Measurements from ENCODE around the gene RNU6-8. TPM values are rescaled to one million over a fixed set of nuclear protein-coding genes. Genes with fewer than 3 reads are reported as not detected.
A peak's percentile ranks its signal among the peaks of the same experiment; 100 is the strongest.

The RNU6-8 gene
- polyA plus RNA-seq, 6 donors from 2014 or later, result not detected

DNA sequence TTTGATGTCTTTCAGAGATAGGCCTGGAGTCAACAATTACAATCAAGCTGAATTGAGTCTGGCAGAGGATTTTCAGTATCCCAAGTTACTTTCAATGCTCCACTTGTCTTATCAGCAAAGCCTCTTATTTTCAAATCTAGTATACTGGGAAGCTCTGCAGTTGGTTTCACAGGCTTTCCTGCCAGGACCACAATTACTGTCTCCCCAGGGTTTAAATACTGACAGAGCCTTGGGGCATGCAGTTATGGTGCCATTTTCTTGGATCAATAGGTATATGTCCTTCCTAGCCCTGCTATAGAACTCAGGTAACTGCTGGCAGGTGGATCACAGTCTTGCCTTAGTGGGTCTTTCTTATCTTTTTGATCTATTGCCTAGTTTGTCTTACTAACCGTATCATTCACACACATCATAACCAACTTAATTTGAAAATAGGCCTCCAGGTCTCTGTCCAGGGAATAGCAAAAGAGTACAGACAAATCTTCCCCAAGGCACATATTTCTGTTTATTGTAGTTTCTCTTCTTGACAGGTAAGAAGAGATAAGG, 22.4 kb upstream of the RNU6-8 start:
- Mint-ChIP-seq H3K27me3 (peaks cover 0 to 19% (median 11%) of the 10 kb centered on the region in 3 donors), H3K36me3 (no peaks in the 10 kb centered on the region), H3K27ac (no peak overlapping the region), H3K9me3 (no peaks in the 10 kb centered on the region), H3K4me3 (no peak overlapping the region), H3K4me1 (no peaks in the 10 kb centered on the region)
- DNase-seq (no peak), ATAC-seq (ENCODE audit: low read depth in 2 of 2) (no peak)

- Mint-ChIP-seq H3K27ac (no peak overlapping the region), H3K9me3 (no peaks in the 10 kb centered on the region)
- no peak for DNase-seq
These were observed 21.8 kb upstream of the RNU6-8 start for GRCh38 chr14:32224737-32225377.

DNA sequence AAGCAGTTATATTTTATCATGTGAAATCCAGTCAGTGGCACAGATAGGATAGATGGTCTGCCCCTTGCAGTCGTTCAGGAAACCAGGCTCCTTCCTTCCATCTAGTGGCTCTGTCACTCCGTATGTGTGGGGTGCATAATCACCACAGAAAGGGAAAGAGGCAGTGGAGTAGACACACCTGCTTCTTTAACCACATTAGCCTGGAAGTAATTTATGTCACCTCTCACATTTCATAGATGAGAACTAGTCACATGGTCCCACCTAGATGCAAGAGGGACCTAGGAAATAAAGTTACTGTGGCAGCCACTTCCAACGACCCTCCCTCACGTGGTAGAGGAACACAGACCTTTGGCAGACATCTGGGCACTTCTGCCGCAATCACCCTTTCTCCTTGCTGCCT, 14.2 kb upstream of the RNU6-8 start:
- peak overlapping the region in 2 of 6 donors; percentile 16 to 59 for H3K27ac Mint-ChIP-seq
- H3K4me3 Mint-ChIP-seq, result no peak overlapping the region
- H3K36me3 Mint-ChIP-seq, result no peaks in the 10 kb centered on the region
- DNase-seq, result no peak
- ATAC-seq (ENCODE audit: low read depth in 2 of 2), result no peak
- H3K4me1 Mint-ChIP-seq, result no peaks in the 10 kb centered on the region
- peaks cover 4 to 28% (median 10%) of the 10 kb centered on the region in 3 donors for H3K27me3 Mint-ChIP-seq
- peaks cover 0 to 4% (median 0%) of the 10 kb centered on the region in 7 donors for H3K9me3 Mint-ChIP-seq

More at GRCh38 chr14:32224737-32225377, 21.8 kb upstream of the RNU6-8 start:
- peak; percentile 48 to 52 for ATAC-seq (ENCODE audit: low read depth in 2 of 2)
- H3K36me3 Mint-ChIP-seq, result no peaks in the 10 kb centered on the region
- H3K4me3 Mint-ChIP-seq, result no peak overlapping the region
- H3K27me3 Mint-ChIP-seq, result peaks cover 0 to 19% (median 11%) of the 10 kb centered on the region in 3 donors
- no peaks in the 10 kb centered on the region for H3K4me1 Mint-ChIP-seq

- peaks cover 0 to 4% (median 0%) of the 10 kb centered on the region in 7 donors for H3K9me3 Mint-ChIP-seq
- DNase-seq, result no peak
- no peak for ATAC-seq (ENCODE audit: low read depth in 2 of 2)
- H3K4me3 Mint-ChIP-seq, result no peak overlapping the region
- peaks cover 4 to 8% (median 4%) of the 10 kb centered on the region in 3 donors for H3K27me3 Mint-ChIP-seq
- H3K27ac Mint-ChIP-seq, result peak overlapping the region in 1 of 6 donors; percentile 89
- H3K4me1 Mint-ChIP-seq, result no peaks in the 10 kb centered on the region
- H3K36me3 Mint-ChIP-seq, result no peaks in the 10 kb centered on the region
These were observed 9.8 kb upstream of the RNU6-8 start for GRCh38 chr14:32212833-32213232.

DNA sequence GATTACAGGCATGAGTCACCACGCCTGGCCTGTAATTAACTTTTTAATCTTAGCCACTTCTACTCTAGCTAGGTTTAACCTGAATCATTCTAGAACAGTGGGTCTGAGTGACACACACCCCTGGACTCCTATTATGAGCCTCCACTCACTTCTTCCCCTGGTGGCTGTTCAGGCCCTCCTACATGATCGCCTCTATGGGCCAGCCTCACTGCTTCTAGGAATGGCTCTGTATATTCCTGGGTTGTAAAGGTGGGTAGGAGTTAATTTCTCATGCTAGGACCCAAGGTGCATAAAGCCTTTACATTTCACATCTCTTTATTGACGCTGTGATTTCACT, 8.0 kb upstream of the RNU6-8 start:
- peaks cover 4 to 8% (median 4%) of the 10 kb centered on the region in 3 donors for H3K27me3 Mint-ChIP-seq
- no peak overlapping the region for H3K4me3 Mint-ChIP-seq
- H3K9me3 Mint-ChIP-seq, result no peaks in the 10 kb centered on the region
- no peak overlapping the region for H3K27ac Mint-ChIP-seq
- peaks cover 0 to 5% (median 3%) of the 10 kb centered on the region in 3 donors for H3K4me1 Mint-ChIP-seq
- no peak for DNase-seq
- no peak for ATAC-seq (ENCODE audit: low read depth in 2 of 2)
- H3K36me3 Mint-ChIP-seq, result no peaks in the 10 kb centered on the region

- no peak for ATAC-seq (ENCODE audit: low read depth in 2 of 2)
- H3K36me3 Mint-ChIP-seq, result no peaks in the 10 kb centered on the region
- no peak overlapping the region for H3K27ac Mint-ChIP-seq
These were observed 6.4 kb upstream of the RNU6-8 start for GRCh38 chr14:32209471-32209870.

GRCh38 chr14:32208490-32208889, 5.4 kb upstream of the RNU6-8 start:
- Mint-ChIP-seq H3K4me1 (peaks cover 9 to 11% (median 11%) of the 10 kb centered on the region in 3 donors), H3K27me3 (peaks cover 0 to 8% (median 4%) of the 10 kb centered on the region in 3 donors), H3K4me3 (no peak overlapping the region), H3K36me3 (no peaks in the 10 kb centered on the region), H3K27ac (no peak overlapping the region), H3K9me3 (no peaks in the 10 kb centered on the region)
- DNase-seq (no peak), ATAC-seq (ENCODE audit: low read depth in 2 of 2) (no peak)

More at GRCh38 chr14:32209471-32209870, 6.4 kb upstream of the RNU6-8 start:
- no peak overlapping the region for H3K4me3 Mint-ChIP-seq
- no peaks in the 10 kb centered on the region for H3K9me3 Mint-ChIP-seq
- DNase-seq, result no peak
- peaks cover under 1 to 5% (median 4%) of the 10 kb centered on the region in 3 donors for H3K4me1 Mint-ChIP-seq
- peaks cover 4 to 8% (median 4%) of the 10 kb centered on the region in 3 donors for H3K27me3 Mint-ChIP-seq

GRCh38 chr14:32206552-32206951, 3.5 kb upstream of the RNU6-8 start:
- Mint-ChIP-seq H3K4me3 (peak overlapping the region in 2 of 8 donors; percentile 0 to 72), H3K9me3 (peaks cover 0 to 4% (median 0%) of the 10 kb centered on the region in 7 donors), H3K27me3 (peaks cover 3 to 8% (median 4%) of the 10 kb centered on the region in 3 donors), H3K27ac (peak overlapping the region in 1 of 6 donors; percentile 23), H3K36me3 (no peaks in the 10 kb centered on the region), H3K4me1 (peaks cover 24 to 28% (median 26%) of the 10 kb centered on the region in 3 donors)
- DNase-seq, result no peak
- ATAC-seq (ENCODE audit: low read depth in 2 of 2), result no peak

GRCh38 chr14:32205984-32206383, 2.9 kb upstream of the RNU6-8 start:
- Mint-ChIP-seq H3K9me3 (peaks cover 0 to 4% (median 0%) of the 10 kb centered on the region in 7 donors), H3K4me3 (peak overlapping the region in 1 of 8 donors; percentile 72), H3K27ac (no peak overlapping the region), H3K27me3 (peaks cover 3 to 8% (median 4%) of the 10 kb centered on the region in 3 donors), H3K36me3 (no peaks in the 10 kb centered on the region), H3K4me1 (peaks cover 26 to 30% (median 30%) of the 10 kb centered on the region in 3 donors)
- ATAC-seq (ENCODE audit: low read depth in 2 of 2) (no peak), DNase-seq (no peak)

- no peak for DNase-seq
- no peak overlapping the region for H3K27ac Mint-ChIP-seq
These were observed 2.5 kb upstream of the RNU6-8 start for GRCh38 chr14:32205554-32205953.

DNA sequence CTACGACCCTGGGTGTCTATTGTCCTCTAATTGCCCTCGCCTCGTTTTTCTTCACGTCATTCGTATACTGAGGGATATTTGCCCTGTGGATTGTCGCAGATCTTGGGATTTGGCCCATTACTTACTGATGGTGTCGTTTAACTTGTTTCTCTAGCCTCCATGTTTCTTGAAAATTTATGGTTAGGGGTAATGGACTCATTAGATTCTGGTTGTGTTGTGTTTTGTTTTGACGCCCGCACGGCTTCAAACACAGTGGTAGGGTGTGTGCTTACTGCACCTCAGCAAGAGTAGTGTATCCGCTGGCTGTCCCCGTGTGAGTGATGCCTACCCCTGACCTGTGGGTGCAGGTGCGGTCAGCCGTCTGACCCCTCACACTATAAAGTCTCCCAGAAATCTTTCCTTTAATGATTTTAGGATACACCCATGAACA, 874 bp upstream of the RNU6-8 start:
- no peaks in the 10 kb centered on the region for H3K36me3 Mint-ChIP-seq
- H3K27ac Mint-ChIP-seq, result peak overlapping the region; percentile 96 to 100 (median 98)
- ATAC-seq (ENCODE audit: low read depth in 2 of 2) (no peak), DNase-seq (peak; percentile 12)
- H3K4me3 Mint-ChIP-seq, result peak overlapping the region; percentile 90 to 98 (median 96)
- peaks cover 34 to 42% (median 41%) of the 10 kb centered on the region in 3 donors for H3K4me1 Mint-ChIP-seq
- peaks cover 0 to 4% (median 3%) of the 10 kb centered on the region in 3 donors for H3K27me3 Mint-ChIP-seq
- H3K9me3 Mint-ChIP-seq, result peaks cover 0 to 4% (median 0%) of the 10 kb centered on the region in 7 donors

More at GRCh38 chr14:32205554-32205953, 2.5 kb upstream of the RNU6-8 start:
- ATAC-seq (ENCODE audit: low read depth in 2 of 2), result no peak
- Mint-ChIP-seq H3K4me3 (peak overlapping the region in 1 of 8 donors; percentile 72), H3K9me3 (peaks cover 0 to 4% (median 0%) of the 10 kb centered on the region in 7 donors), H3K27me3 (peaks cover 3 to 8% (median 4%) of the 10 kb centered on the region in 3 donors), H3K4me1 (peaks cover 30 to 35% (median 33%) of the 10 kb centered on the region in 3 donors), H3K36me3 (no peaks in the 10 kb centered on the region)

GRCh38 chr14:32202491-32202997, 525 bp downstream of the RNU6-8 start:
- Mint-ChIP-seq H3K36me3 (no peaks in the 10 kb centered on the region), H3K9me3 (peaks cover 0 to 4% (median 0%) of the 10 kb centered on the region in 7 donors), H3K27ac (peak overlapping the region; percentile 98 to 100 (median 100)), H3K27me3 (peaks cover 0 to 3% (median 0%) of the 10 kb centered on the region in 3 donors), H3K4me1 (peaks cover 34 to 42% (median 41%) of the 10 kb centered on the region in 3 donors), H3K4me3 (peak overlapping the region; percentile 90 to 98 (median 96))
- DNase-seq (no peak), ATAC-seq (ENCODE audit: low read depth in 2 of 2) (no peak)

DNA sequence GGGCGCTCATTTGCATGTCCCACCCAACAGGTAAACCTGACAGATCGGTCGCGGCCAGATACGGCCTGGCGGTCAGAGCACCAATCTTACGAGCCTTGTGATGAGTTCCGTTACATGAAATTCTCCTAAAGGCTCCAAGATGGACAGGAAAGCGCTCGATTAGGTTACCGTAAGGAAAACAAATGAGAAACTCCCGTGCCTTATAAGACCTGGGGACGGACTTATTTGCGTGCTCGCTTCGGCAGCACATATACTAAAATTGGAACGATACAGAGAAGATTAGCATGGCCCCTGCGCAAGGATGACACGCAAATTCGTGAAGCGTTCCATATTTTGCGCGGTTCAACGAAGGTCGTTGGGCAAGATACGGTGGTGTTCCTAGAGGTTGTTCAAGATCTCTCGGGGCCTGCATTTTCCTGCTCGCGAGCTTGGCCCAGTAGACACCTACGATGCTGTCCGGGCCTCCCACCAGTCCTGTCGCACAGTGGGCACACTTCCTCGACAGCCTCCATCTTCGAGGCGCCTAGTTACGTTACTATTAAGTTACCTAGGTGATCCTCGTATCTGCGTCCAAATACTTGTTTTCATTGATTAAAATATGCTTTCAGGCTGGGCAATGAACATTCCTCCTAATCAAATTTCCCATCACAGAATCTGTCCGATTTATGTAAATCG, 1.1 kb downstream of the RNU6-8 start, which contains the start of gene RNU6-7:
RNU6-7 (plus strand) TSS at position 230 of the 675 bp plus-strand sequence.
- Mint-ChIP-seq H3K9me3 (peaks cover 0 to 4% (median 0%) of the 10 kb centered on the region in 7 donors), H3K36me3 (no peaks in the 10 kb centered on the region), H3K27ac (peak within 1 kb of the TSS; percentile 98 to 100 (median 100)), H3K4me1 (peaks cover 34 to 42% (median 41%) of the 10 kb centered on the region in 3 donors), H3K4me3 (peak within 1 kb of the TSS; percentile 90 to 98 (median 96)), H3K27me3 (peaks cover 0 to 3% (median 0%) of the 10 kb centered on the region in 3 donors)
- ATAC-seq (ENCODE audit: low read depth in 2 of 2) (peak in 1 of 2 donors; percentile 6), DNase-seq (peak; percentile 55)

All from naive B cell (primary cell).